HG02938 (cell line): ENCODE results near the gene COL25A1.
"Not testable (repeated sequence)": the region's sequence is repeated elsewhere in the genome, so short reads cannot be mapped to it uniquely, and the experiment has no call there.

Experiments used
- ATAC-seq: cut with Tn5 transposase; IDR thresholded peaks from one replicate; pipeline ENCODE4 v1.9.1; 2021; ENCODE audit warnings: mild to moderate bottlenecking, moderate library complexity; ENCODE audit not compliant: unreplicated experiment

The COL25A1 gene

DNA sequence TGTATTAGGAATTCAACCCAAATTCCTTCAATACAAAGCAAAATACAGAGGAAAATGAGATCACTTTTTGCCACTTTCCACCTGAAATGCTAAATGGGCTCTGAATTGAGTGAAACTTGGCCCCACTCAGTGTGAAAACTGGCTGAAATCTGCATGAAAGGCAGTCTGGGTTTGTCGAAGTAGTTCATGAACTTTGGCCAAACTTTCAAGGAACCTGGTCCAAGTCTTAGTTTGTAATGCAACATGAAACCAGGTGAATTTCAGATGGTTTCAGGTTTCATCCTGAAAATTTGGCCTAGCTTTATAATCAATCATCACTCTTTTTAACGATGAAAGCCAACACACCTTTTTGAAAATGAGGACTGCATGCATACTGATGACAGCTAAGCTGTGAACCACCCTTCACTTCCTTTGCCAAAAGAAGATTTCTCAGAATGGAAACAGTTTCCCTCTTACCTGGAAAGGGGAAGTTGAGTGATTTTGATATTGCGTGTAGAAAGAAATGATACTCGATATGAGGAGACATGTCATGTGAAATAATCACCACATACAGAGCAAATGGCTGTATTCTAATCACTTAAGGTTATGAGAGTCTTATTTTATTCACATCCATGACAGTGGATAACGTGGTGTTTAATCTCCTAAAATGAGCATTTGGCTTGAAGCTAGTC is 329.7 kb downstream of the COL25A1 start:
- peak; percentile 64 for ATAC-seq

DNA sequence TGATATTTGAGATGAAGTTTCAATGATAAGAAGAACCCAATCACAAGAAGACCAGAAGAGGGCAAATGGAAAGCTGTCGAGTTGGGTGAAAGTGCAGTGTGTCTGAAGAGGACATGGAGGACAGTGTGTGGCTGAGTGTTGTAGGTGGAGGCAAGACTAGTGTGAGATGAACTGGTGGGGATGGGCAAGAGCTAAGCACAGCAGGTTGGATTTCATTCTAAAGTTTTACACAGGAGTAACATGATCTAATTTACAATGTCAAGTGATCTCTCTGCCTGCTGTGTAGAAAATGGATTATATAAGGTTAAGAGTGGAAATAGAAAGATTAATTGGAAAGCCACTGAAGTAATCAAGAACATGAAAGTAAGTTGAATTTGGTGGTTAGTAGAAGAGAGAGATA is 331.0 kb downstream of the COL25A1 start:
- no peak for ATAC-seq

DNA sequence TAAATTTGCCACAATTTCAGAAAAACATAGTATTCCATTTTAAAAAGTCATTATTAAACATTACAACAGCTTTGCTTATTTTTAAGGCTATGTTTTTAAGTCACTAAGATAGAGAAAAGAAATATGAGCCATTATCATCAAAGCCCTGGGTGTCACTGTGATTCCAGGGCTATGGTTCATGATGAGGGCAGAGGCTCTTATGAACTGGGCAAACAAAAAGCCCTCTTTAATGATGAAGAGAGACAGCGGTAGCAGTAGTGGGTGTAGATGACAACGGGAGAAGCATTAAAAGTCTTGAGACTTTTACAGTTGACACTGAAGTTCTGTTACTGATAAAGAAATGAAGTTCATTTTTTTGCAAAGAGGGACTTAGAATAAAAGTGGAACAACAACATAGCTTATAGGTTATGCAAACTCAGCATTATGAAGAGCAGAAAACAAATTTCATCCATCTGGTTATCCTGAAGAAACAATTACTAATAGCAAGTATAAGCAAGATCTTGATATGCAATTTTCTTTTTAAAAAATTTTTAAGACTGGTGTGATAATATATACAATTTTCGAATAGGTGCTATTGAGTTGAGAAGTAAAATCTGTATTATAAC is 336.9 kb downstream of the COL25A1 start:
- no peak for ATAC-seq

DNA sequence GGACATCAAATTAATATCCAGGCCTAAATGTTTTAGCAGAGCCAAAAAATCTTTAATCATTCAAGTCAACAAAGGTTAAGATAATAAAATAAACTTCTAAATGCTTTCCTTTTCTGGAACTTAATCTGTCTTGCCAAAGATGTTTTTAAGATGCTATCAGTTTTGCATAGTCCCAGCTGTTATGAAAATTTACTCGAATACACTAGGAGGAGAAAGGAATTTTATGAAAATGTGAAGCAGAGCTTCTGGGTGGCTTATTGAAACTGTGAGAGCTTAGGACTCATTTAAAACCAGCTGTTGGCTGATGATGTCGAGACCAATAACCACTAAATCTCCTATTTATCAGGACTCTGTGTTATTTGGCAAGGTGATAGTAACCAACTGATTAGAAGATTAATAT is 337.4 kb downstream of the COL25A1 start:
- ATAC-seq = no peak

DNA sequence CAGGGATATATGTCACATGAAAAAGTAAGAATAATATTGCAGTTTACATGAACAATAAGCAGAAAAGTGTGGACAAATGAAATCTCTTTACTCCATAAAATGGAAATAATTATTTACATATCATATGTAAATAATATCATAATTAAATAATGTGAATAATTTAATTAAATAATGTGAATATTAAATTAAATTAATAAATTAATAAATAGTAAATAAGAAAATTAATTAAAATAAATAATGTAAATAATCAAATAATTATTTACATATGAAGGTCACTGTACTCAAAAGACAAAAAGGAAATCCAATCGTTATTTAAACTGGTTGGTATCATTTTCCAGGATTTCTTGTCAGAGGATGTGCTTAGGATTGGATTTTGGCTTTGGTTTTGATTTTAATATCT is 338.5 kb downstream of the COL25A1 start:
- no peak for ATAC-seq

DNA sequence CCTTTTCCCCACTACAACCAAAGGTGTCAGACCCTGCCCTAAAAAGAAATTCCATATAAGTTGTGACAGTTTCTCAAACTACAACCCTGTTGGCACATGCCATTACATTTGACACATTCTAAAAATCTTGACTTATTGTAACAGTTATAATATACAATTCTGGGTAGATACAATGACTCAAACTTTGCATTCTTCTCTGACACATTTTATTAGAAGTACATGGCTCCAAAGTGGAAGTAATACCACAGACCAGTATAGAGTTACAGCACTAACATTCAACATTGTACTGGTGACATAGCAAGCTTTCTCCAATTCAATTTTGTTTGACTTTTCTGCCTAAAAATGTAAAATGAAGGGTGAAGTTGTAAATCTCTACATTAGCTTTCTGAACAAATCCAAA is 343.0 kb downstream of the COL25A1 start:
- ATAC-seq = no peak

DNA sequence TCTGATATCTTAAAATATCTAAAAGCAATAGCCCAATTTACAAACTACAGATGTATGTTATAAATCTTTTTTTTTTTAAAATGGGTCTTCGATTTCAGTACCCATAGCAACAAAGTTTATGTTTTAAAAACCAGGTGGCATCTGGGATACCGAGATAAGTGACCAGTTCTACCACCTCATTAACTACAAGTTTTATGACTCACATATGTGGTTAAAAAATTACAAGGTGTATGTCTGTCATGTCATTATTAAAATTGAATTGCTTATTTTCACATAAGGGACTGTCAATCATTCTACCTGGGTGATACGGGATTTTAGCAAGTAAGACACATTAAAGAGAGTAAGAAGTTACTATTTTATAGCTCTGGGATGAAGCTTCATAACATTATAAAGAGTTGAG is 347.6 kb downstream of the COL25A1 start:
- no peak for ATAC-seq

DNA sequence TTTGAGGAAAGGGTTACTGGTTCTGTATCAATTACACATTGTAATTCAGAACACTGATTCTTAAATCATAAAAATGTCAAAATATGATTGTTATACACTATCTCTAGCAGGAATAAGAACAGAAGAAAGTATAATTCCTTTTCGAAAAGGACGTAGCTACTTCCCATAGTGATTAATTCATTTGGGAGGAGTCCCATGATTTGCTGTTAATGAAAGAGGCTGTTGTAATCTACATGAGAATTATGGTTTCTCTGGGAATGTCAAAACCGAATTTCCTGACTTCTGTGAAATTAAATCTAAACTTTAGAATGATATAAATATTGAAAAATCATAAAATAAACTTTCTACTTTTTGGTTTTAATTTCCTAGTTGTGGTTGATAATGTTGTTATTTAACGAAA is 348.5 kb downstream of the COL25A1 start:
- ATAC-seq = no peak

DNA sequence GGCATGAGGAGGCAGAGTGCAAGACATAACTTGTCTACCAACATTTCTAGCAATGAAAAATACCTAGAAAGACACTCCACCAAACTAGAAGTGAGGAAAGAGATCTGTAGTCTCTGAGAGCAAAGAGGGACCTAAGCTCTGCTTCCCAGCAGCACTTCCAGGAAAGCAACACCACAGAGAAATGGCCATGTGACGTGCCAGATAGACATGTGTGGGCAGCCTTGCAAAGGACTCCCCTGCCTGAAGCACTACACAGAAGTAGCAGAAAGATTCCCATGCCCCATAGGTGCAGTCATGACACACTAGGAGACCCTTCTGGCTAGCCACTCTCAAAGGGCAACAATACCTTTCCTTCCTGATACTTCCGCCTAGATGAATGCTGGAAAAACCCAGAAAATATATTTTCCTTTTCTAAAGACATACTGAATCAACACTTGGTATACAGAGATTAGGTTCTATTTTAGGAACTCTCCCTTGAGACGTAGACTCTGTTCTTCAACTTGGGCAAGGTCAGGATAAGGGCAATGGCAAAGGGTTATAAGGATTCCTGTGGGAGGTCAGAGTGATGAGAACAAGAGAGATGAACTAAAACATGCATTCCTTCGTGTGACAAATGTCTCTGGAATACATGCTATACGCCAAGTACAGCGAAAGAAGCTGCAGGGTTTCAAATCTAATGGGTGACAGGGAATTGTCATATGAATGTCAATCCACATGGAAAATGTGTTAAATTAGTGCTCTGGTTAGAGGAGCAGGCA is 352.1 kb downstream of the COL25A1 start:
- ATAC-seq = no peak

DNA sequence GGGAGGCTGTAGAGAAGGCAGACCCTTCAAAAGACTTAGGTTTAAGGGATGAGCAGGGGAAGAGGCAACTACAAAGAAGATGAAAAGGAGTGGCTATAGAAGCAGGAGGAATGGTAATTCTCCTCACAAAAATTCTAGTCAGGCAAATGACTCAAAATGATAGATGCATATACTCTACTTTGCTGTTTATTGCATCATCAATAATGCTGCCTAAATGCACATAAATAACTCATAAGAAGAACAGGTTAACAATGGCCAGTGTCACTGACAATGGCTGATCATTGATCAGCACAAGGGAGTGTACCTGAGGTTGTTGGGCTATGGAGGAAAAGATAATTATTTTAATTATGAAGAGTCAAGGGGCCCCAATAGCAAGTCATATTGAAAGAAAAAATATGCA is 354.9 kb downstream of the COL25A1 start:
- ATAC-seq = no peak

DNA sequence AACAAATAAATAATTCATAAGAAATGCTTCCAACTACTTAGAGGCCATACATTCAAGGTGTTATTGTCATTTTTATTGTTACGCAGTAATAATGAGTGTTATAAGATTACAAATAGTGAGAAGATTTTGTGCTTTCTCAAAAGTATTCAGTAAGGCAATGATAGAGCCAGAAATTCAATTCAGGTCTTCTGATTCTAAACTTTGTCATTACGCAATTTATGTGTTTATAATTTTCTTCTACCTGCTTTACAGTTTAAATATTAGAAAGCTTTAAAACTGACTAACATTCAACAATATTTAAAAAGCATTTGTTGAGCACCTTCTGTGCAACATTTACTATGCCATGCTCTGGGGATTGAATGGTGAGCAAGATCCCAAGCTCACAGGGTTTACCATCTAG is 356.2 kb downstream of the COL25A1 start:
- ATAC-seq = no peak

DNA sequence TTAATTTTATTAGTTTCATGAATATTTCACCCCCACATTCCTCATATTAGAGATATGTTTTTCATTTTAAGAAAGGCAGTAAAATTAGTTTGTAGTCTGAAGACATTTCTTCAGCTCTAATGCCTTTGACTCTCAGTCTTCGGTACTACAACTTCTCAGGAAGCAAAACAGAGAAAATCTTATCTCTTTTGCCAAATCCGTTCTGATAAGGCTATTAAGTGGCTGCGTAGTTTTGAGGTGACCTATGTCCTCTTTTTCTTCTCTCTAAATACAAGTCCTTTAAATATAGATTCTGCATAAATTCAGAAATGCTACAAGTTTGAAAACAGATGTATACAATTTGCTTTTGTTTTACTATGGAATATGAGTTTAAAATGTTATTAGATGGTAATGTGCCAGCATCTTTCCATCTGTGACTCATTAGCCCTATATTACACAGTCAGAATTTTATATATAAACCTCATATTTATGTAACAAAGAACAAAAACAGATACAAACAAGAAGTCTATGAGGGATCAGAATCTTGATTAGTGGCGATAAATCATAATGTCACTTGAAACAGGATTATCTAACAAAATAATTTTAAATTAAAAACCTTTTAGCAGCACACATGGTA is 358.4 kb downstream of the COL25A1 start:
- ATAC-seq = no peak

DNA sequence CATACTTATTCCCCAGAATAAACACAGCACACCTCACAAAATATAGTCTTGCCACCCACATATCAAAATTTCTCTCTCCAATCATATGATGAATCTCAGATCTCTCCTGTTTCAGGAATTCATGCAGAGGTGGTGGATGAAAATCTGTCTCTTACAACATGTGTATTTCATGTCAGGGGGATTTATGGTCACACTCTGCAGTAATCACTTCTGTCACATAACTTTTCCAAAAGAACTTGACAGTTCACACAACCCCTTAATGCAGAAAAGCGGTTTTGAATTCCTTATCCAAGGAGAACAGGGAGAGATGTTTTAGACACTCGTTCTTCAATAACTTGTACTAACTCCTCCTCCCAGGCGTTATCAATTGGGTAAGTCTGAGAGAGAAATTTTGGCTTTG is 359.1 kb downstream of the COL25A1 start:
- ATAC-seq = no peak

DNA sequence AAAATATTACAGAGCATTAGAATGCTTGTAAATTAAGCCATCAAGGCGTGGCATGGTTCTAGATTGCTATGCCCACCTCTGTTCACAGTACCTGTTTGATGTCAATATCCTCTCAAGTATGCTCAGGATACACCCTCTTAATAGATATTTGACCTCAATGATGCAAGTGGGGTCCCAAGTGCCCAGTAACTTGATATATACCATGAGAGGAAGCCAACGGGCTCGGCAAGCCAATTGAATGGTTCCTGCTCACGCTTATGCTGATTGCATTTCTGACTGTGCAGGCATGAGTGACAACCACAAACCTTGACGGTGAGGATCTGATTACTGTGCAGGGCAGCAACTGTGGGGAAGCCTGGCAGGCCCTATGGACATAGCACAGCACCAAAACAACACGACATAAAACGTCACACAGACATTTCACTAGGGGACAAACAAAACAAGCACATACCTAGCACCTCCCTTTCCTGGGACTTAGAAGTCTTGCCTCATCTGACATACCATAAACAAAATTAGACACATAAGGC is 360.5 kb downstream of the COL25A1 start:
- no peak for ATAC-seq

DNA sequence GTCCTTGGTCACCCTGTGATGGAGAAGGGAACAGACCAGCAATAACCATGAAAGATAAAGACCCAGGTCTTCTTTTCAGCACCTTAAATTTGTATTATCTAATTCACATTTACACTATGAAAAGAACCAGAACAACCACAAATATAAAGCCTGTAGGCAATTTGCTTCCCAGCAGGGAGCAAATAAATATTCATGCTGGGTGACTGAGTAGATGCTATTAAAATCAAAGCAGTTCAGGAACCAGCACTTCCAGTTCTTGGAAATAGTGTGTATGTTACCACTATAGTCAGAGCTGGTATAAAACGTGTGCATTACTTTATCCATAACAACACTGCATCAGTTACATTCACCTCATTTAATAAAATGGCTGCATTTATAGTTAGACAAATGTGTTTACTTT is 361.8 kb downstream of the COL25A1 start:
- no peak for ATAC-seq

DNA sequence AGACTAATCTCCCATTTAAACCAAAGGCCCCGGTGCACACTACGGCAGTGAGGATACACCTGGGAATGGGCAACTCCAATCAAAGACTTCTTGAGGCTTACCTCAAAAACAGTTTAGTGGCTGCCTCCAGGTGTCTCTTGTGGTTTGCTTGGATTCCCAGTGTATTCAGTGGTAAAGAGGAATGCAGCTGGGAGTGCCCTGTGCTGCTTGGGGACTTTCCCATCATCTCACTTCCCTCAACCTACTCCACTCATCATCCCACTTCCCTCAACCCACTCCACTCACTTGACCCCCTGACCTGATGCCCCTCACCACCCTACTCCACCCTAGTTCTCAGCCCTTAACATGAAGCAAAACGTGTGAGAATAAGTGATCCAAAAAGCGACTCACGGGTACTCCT is 362.3 kb downstream of the COL25A1 start:
- no peak for ATAC-seq

DNA sequence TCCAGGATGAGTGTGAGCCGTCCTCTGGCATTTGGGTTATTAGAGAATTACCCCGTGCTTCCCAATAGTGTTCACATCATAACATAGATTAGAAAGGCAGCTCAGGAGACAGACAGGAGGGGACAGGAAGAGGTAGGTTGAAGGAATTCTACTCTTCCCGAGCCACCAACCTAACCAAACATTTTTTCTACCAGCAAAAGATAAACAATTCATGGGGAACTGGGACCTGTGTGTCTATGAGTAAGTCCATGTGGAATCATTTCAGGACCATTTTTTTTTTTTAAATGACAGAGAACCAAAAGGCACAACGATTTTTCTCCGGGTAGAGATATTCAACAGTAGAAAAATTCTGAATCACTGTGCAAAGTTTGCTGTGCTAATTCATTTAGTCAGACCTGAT is 365.4 kb downstream of the COL25A1 start:
- no peak for ATAC-seq

DNA sequence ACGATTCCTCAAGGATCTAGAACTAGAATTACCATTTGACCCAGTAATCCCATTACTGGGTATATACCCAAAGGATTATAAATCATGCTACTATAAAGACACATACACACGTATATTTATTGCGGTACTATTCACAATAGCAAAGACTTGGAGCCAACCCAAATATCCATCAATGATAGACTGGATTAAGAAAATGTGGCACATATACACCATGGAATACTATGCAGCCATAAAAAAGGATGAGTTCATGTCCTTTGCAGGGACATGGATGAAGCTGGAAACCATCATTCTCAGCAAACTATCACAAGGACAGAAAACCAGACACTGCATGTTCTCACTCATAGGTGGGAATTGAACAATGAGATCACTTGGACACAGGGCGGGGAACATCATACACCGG is 368.5 kb downstream of the COL25A1 start:
- ATAC-seq = not testable (repeated sequence)

DNA sequence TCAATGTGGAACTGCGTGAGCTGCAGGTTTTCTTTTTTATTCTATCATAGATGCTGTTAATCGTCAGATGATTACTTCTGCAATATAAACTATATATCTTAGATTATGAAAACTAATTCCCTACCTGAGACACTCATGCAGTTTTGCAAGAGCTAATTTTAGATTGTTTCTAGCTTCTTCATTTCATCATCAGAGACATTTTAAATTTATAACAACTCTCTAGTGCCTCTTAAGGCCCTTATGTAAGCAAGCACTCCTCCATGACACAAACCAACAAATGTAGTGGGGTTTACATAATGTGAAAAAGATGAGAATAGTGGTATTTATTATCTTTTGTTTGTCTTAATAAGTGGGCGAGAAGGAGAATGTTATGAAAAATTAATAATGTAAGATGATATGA is 369.4 kb downstream of the COL25A1 start:
- no peak for ATAC-seq

DNA sequence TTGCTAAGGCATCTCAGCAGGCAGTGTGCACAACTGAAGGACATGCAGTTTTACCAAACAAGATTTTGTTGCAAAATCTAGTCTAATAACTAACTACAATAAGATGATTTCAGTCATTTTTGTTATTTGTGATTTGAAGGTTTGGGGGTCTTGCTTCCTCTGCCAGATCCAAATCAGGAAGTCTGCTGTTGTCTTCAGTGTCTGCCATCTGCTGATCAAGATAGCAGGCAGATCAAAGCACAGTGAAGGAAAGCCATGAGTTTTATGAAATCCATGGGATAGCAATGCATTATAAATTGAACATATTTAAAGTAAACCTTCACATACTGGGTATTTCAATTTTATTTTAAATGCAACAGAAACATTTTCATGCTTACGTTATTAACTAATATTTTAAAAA is 370.5 kb downstream of the COL25A1 start:
- no peak for ATAC-seq

DNA sequence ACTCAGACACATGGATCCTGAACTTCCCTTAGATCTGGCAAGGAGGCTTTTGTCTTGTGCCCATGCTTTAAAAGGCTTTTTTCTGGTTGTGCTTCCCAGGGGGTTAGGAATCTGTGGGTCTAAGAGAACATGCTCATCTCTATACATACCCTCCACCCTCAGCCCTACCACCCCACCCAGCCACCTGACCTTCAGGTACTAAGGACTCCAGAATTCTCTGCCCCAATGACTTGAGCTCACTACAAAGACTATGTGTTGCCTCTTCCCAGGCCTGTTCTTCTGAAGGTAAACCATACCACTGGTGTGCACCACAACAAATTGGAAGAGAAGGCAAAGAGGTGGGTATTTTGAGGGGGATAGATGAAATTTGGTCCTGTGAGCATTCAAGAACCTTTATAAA is 372.3 kb downstream of the COL25A1 start:
- no peak for ATAC-seq

DNA sequence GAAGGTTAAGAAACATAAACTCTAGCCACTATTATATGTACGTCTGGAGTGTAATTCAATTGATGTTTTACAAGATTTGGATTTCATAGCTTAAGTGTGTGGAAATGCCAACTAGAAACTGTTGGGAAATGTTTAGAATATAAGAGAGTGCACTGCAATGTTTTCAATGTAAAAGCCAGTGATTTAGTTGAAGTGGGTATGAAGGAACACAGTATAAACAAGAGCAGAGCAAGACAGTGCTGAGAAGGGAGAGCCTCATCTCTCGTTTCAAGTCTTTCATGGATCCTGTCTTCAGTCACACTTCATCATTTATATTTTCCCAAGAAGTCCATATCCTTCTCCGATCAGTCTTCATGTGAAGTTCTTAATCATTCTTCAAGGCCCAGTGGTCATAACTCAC is 375.7 kb downstream of the COL25A1 start:
- ATAC-seq = no peak
